ENCODE data around the gene RERE. TPM values are rescaled to one million over a fixed set of nuclear protein-coding genes. Genes with fewer than 3 reads are reported as not detected.

Gene RERE
- total RNA-seq, 1 donor from 2014 or later: 80.3 TPM

DNA sequence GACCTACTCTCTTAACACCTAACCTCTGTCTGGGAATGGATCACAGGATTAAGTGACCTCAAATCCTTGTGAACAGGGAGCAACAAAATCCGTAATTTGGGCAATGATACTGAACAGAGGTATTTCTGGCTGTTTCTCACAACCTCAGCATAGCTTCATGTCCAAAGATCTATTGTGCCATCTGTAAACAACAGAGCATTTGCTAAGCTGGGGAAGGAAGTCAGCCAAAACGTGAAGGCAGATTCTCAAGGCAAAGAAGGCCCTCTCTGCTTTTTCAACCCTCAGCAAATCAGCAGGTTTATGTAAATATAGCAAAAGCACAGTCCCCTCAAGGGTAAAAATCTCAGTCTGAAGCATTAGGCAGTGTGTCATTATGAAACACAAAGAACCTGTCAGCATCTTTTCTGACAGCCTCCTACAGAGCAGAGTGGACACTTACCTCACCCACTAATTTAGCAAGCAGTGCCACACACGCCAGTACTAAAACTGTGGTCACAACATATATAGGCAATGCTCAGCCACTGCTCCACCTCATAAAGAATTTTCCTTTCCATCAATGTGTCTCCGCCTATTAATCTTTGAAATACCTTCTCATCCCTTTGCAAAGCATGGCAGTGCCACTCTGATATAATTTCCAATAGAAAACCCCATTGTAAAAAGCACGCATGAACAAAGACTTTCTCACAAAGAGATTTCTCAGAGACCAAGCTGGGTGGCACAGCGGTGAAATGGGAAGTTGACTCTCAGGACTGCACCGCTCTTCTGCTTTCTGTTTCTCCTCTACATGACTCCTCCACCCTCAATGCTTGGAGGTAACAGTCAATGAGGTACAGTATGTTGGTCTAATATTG is 188.0 kb downstream of the RERE start:
- TF ChIP-seq, protein P1, sequence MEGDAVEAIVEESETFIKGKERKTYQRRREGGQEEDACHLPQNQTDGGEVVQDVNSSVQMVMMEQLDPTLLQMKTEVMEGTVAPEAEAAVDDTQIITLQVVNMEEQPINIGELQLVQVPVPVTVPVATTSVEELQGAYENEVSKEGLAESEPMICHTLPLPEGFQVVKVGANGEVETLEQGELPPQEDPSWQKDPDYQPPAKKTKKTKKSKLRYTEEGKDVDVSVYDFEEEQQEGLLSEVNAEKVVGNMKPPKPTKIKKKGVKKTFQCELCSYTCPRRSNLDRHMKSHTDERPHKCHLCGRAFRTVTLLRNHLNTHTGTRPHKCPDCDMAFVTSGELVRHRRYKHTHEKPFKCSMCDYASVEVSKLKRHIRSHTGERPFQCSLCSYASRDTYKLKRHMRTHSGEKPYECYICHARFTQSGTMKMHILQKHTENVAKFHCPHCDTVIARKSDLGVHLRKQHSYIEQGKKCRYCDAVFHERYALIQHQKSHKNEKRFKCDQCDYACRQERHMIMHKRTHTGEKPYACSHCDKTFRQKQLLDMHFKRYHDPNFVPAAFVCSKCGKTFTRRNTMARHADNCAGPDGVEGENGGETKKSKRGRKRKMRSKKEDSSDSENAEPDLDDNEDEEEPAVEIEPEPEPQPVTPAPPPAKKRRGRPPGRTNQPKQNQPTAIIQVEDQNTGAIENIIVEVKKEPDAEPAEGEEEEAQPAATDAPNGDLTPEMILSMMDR (IDR thresholded peaks at IDR 0.05): no peak
- no peak for TF ChIP-seq POLR2A (IDR thresholded peaks at IDR 0.05)
- no peak for TF ChIP-seq POLR2AphosphoS5 (IDR thresholded peaks at IDR 0.05; ENCODE audit: insufficient read depth in 1 of 2, low read depth in 1 of 2)
- H3K4me3 ChIP-seq: peak overlapping the region in 1 of 2 donors; percentile 20
- peaks cover 25% of the 10 kb centered on the region for H3K4me1 ChIP-seq
- intact Hi-C loops (cut with DNase I): no loop called here
- no peaks in the 10 kb centered on the region for H3K9me3 ChIP-seq
- no peaks in the 10 kb centered on the region for H3K36me3 ChIP-seq
- no peak overlapping the region for H3K27ac ChIP-seq
- no peak for DNase-seq (ENCODE audit: extremely low spot score in 2 of 2)
- H3K27me3 ChIP-seq: no peaks in the 10 kb centered on the region

DNA sequence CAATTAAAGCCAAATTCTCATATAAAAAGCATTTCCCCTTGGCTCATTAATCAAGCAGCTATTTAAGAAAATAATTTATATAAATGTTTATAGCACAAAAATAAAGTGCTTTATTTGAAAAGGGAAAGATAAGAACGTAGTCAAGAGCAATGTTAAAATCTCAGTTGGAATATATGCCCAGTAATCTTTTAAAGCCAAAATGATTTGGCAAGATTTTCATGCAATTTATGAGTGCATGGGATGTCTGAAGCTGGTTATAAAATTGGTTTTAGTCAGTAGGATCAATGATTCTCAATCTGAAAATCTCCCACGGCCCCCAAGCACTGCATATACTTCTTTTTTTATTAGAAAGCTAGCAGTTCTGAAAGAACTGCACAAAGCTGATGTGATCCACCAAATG is 188.8 kb downstream of the RERE start:
- H3K27ac ChIP-seq: no peak overlapping the region

DNA sequence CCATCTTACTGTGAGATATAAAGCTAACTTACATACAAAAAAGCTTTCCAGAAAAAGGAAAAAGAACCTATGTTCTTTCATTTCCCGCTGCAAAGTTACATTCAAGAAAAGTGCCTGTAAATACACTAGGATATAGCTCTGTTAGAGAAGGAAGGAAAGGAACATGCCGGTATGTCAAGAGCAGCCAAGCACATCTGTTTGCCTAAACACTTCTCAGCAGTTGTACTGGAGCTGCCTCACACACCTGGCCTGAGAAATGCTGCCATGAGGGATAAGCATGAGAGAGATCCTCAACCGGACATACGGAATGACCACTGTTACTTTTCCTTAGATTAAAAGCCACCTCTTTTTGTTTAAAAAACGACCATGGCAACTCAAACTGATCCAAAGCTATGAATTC is 189.7 kb downstream of the RERE start:
- Histone ChIP-seq H3K4me1 (peaks cover 25% of the 10 kb centered on the region), H3K27ac (no peak overlapping the region), H3K9me3 (no peaks in the 10 kb centered on the region), H3K4me3 (no peak overlapping the region), H3K36me3 (no peaks in the 10 kb centered on the region), H3K27me3 (no peaks in the 10 kb centered on the region)
- DNase-seq (ENCODE audit: extremely low spot score in 2 of 2): no peak
- TF ChIP-seq POLR2AphosphoS5 (IDR thresholded peaks at IDR 0.05; ENCODE audit: insufficient read depth in 1 of 2, low read depth in 1 of 2): no peak
- TF ChIP-seq, protein P1 (IDR thresholded peaks at IDR 0.05): no peak
- TF ChIP-seq POLR2A (IDR thresholded peaks at IDR 0.05): no peak
- intact Hi-C loops (cut with DNase I): no loop called here

More for the DNA sequence above, 188.8 kb downstream of the RERE start:
- H3K36me3 ChIP-seq: no peaks in the 10 kb centered on the region
- intact Hi-C loops (cut with DNase I): no loop called here
- H3K4me3 ChIP-seq: no peak overlapping the region
- H3K27me3 ChIP-seq: no peaks in the 10 kb centered on the region
- no peak for DNase-seq (ENCODE audit: extremely low spot score in 2 of 2)
- H3K9me3 ChIP-seq: no peaks in the 10 kb centered on the region
- peaks cover 25% of the 10 kb centered on the region for H3K4me1 ChIP-seq
- TF ChIP-seq POLR2A (IDR thresholded peaks at IDR 0.05) (no peak), POLR2AphosphoS5 (IDR thresholded peaks at IDR 0.05; ENCODE audit: insufficient read depth in 1 of 2, low read depth in 1 of 2) (no peak)
- TF ChIP-seq, protein P1 (IDR thresholded peaks at IDR 0.05): no peak

GRCh38 chr1:8625981-8626898 is 191.2 kb downstream of the RERE start:
- Histone ChIP-seq H3K4me1 (peaks cover 25% of the 10 kb centered on the region), H3K9me3 (no peaks in the 10 kb centered on the region), H3K36me3 (no peaks in the 10 kb centered on the region), H3K4me3 (no peak overlapping the region), H3K27ac (no peak overlapping the region), H3K27me3 (no peaks in the 10 kb centered on the region)
- intact Hi-C loops (cut with DNase I): no loop called here
- TF ChIP-seq POLR2A (IDR thresholded peaks at IDR 0.05) (no peak), POLR2AphosphoS5 (IDR thresholded peaks at IDR 0.05; ENCODE audit: insufficient read depth in 1 of 2, low read depth in 1 of 2) (no peak)
- TF ChIP-seq, protein P1 (IDR thresholded peaks at IDR 0.05): no peak
- DNase-seq (ENCODE audit: extremely low spot score in 2 of 2): no peak
